Daoy (cell line): ENCODE results near the gene CACNG7. TPM values are rescaled to one million over a fixed set of nuclear protein-coding genes. Genes with fewer than 3 reads are reported as not detected.
A peak's percentile ranks its signal among the peaks of the same experiment; 100 is the strongest.

ENCODE experiments used
- DNase-seq: peaks from one replicate; pipeline ENCODE4 v3.0.0-alpha.2; 2015; ENCODE audit warnings: low read depth
- total RNA-seq: library from RNA; depleted of rRNA; stranded (reverse); fragments of >200 nt; shearing (Covaris generic); gene quantifications from 2 replicates; pipeline ENCODE4 v1.2.3, GENCODE V29; 2014; rRNA removed

CACNG7 gene
- total RNA-seq, 1 experiment from 2014 or later = 0.29 TPM

- no peak for DNase-seq
Measured at GRCh38 chr19:53983457-53984289, 74.6 kb downstream of the CACNG7 start.

GRCh38 chr19:53985863-53986262 is 76.8 kb downstream of the CACNG7 start:
- no peak for DNase-seq

GRCh38 chr19:53988981-53989380 is 79.9 kb downstream of the CACNG7 start:
- no peak for DNase-seq

GRCh38 chr19:53989600-53990533 is 80.8 kb downstream of the CACNG7 start:
- DNase-seq = peak; percentile 54

GRCh38 chr19:53991224-53992113 is 82.4 kb downstream of the CACNG7 start, which contains the start of gene CACNG6:
Gene CACNG6, plus strand, starts transcription at chr19:53991637. Its CDS starts 1,241 bp downstream, at chr19:53992878.
- peak; percentile 74 for DNase-seq

- no peak for DNase-seq
Measured at GRCh38 chr19:53992211-53992610, 83.1 kb downstream of the CACNG7 start.

GRCh38 chr19:53992815-53993214 is 83.7 kb downstream of the CACNG7 start:
- no peak for DNase-seq

GRCh38 chr19:53993448-53993847 is 84.4 kb downstream of the CACNG7 start:
- DNase-seq = no peak

Other genes with a start within 250 kb of the CACNG7 start
- gene NLRP12, start 85.0 kb upstream of the CACNG7 start, total RNA-seq = not detected in 2 replicates
- 11.2 and 19.0 TPM in 2 replicates for gene MYADM, start 41.4 kb upstream of the CACNG7 start, total RNA-seq
- not detected in 2 replicates for gene PRKCG, start 27.1 kb upstream of the CACNG7 start, total RNA-seq
- gene CACNG8, start 53.7 kb downstream of the CACNG7 start, total RNA-seq = 0.48 and 2.9 TPM in 2 replicates
- 1.0 and 9.3 TPM in 2 replicates for gene CACNG6, start 82.4 kb downstream of the CACNG7 start, total RNA-seq
- not detected in 2 replicates for gene VSTM1, start 154.6 kb downstream of the CACNG7 start, total RNA-seq
- not detected in 2 replicates for gene TARM1, start 172.1 kb downstream of the CACNG7 start, total RNA-seq
- 0.27 and 0.74 TPM in 2 replicates for gene OSCAR, start 191.5 kb downstream of the CACNG7 start, total RNA-seq
- 17.4 and 34.1 TPM in 2 replicates for gene NDUFA3, start 193.6 kb downstream of the CACNG7 start, total RNA-seq
- 60.2 and 101 TPM in 2 replicates for gene TFPT, start 206.4 kb downstream of the CACNG7 start, total RNA-seq
- gene PRPF31, start 206.5 kb downstream of the CACNG7 start, total RNA-seq = 78.8 and 92.3 TPM in 2 replicates
- 10.9 and 14.0 TPM in 2 replicates for gene CNOT3, start 228.5 kb downstream of the CACNG7 start, total RNA-seq